GM21528 (cell line): ENCODE data around the gene TTN.
A peak's percentile ranks its signal among the peaks of the same experiment; 100 is the strongest.

Experiments
- ATAC-seq: cut with Tn5 transposase; IDR thresholded peaks from one replicate; pipeline ENCODE4 v1.9.1; 2021; ENCODE audit warnings: mild to moderate bottlenecking, moderate library complexity; ENCODE audit not compliant: unreplicated experiment, low FRiP score

TTN gene

GRCh38 chr2:178508646-178509045 is 298.6 kb downstream of the TTN start:
- ATAC-seq, result no peak

- ATAC-seq, result no peak
These were observed 300.3 kb downstream of the TTN start for GRCh38 chr2:178506949-178507348.

- ATAC-seq, result no peak
These were observed 300.7 kb downstream of the TTN start for GRCh38 chr2:178506524-178506923.

GRCh38 chr2:178506101-178506500 is 301.1 kb downstream of the TTN start:
- ATAC-seq, result no peak

- no peak for ATAC-seq
These were observed 304.5 kb downstream of the TTN start for GRCh38 chr2:178502751-178503150.

- ATAC-seq, result no peak
These were observed 307.6 kb downstream of the TTN start for GRCh38 chr2:178499640-178500039.

- no peak for ATAC-seq
These were observed 309.1 kb downstream of the TTN start for GRCh38 chr2:178498137-178498536.

- ATAC-seq, result no peak
These were observed 311.2 kb downstream of the TTN start for GRCh38 chr2:178496049-178496448.

- ATAC-seq, result no peak
These were observed 315.6 kb downstream of the TTN start for GRCh38 chr2:178491612-178492011.

GRCh38 chr2:178485356-178485755 is 321.9 kb downstream of the TTN start:
- no peak for ATAC-seq

GRCh38 chr2:178484245-178485041 is 322.8 kb downstream of the TTN start:
- ATAC-seq, result no peak

- peak; percentile 40 for ATAC-seq
These were observed 324.8 kb downstream of the TTN start for GRCh38 chr2:178482437-178482836.

- peak; percentile 73 for ATAC-seq
These were observed 326.7 kb downstream of the TTN start, which contains the start of gene PLEKHA3 for GRCh38 chr2:178480227-178481181. PLEKHA3 (plus strand) TSS chr2:178480457; CDS start chr2:178480870, 413 bp downstream.

GRCh38 chr2:178479758-178480226 is 327.4 kb downstream of the TTN start:
- ATAC-seq, result no peak

GRCh38 chr2:178479275-178479616 is 328.0 kb downstream of the TTN start:
- ATAC-seq, result no peak

- peak; percentile 49 for ATAC-seq
These were observed 328.6 kb downstream of the TTN start, which contains the start of gene FKBP7 for GRCh38 chr2:178478439-178479274. FKBP7 (minus strand) TSS chr2:178478600; CDS start chr2:178478499, 101 bp downstream.

- ATAC-seq, result peak; percentile 3
These were observed 329.1 kb downstream of the TTN start for GRCh38 chr2:178478130-178478438.

- no peak for ATAC-seq
These were observed 329.6 kb downstream of the TTN start for GRCh38 chr2:178477443-178478129.

GRCh38 chr2:178476477-178476876 is 330.7 kb downstream of the TTN start:
- ATAC-seq, result no peak
